ENCODE measurements around the gene TBX15.

The TBX15 gene

GRCh38 chr1:118877668-118878396, 110.3 kb downstream of the TBX15 start:
- DNase-seq = no peak

- DNase-seq = no peak
These were observed 116.5 kb downstream of the TBX15 start for GRCh38 chr1:118871582-118872171.

- DNase-seq = no peak
These were observed 119.8 kb downstream of the TBX15 start for GRCh38 chr1:118868387-118868786.

GRCh38 chr1:118866330-118866729, 121.8 kb downstream of the TBX15 start:
- DNase-seq = no peak

- no peak for DNase-seq
These were observed 124.5 kb downstream of the TBX15 start for GRCh38 chr1:118863688-118864087.

GRCh38 chr1:118862755-118863154, 125.4 kb downstream of the TBX15 start:
- DNase-seq = no peak

- DNase-seq = no peak
These were observed 126.9 kb downstream of the TBX15 start for GRCh38 chr1:118861216-118861615.

GRCh38 chr1:118859999-118860398, 128.1 kb downstream of the TBX15 start:
- DNase-seq = no peak

- DNase-seq = no peak
These were observed 141.7 kb downstream of the TBX15 start for GRCh38 chr1:118846443-118846842.

GRCh38 chr1:118842452-118843201, 145.5 kb downstream of the TBX15 start:
- no peak for DNase-seq

- no peak for DNase-seq
These were observed 146.6 kb downstream of the TBX15 start for GRCh38 chr1:118841521-118841920.

All from CD4-positive, alpha-beta T cell treated with Interleukin-17A for 1 hour (primary cell).